Neuronal stem cell (in vitro differentiated cells): ENCODE results near the gene SYNE2.
"Not testable (repeated sequence)": the region's sequence is repeated elsewhere in the genome, so short reads cannot be mapped to it uniquely, and the experiment has no call there.

Source experiments
- DNase-seq: peaks from one replicate; pipeline ENCODE4 v3.0.0-alpha.2; 2013; ENCODE audit warnings: low spot score
- H2AFZ ChIP-seq: one replicate; pipeline ENCODE4 v1.6.1; 2013; ENCODE audit warnings: mild to moderate bottlenecking, low read length, inconsistent platforms
- H2AK5ac ChIP-seq: 2 replicates; pipeline ENCODE4 v1.6.1; 2013; ENCODE audit warnings: low read depth, mild to moderate bottlenecking, inconsistent platforms, low read length, moderate library complexity, mixed read lengths
- H2BK120ac ChIP-seq: 2 replicates; pipeline ENCODE4 v1.6.1; 2013; ENCODE audit warnings: low read depth, mild to moderate bottlenecking, inconsistent platforms, low read length, moderate library complexity, mixed read lengths
- H2BK12ac ChIP-seq: one replicate; pipeline ENCODE4 v1.6.1; 2013; ENCODE audit warnings: low read length, inconsistent platforms
- H2BK15ac ChIP-seq: 2 replicates; pipeline ENCODE4 v1.6.1; 2013; ENCODE audit warnings: mild to moderate bottlenecking, low read length, inconsistent platforms, mixed read lengths
- H2BK5ac ChIP-seq: one replicate; pipeline ENCODE4 v1.6.1; 2013; ENCODE audit warnings: inconsistent platforms, mild to moderate bottlenecking, low read length, moderate library complexity
- H3K14ac ChIP-seq: one replicate; pipeline ENCODE4 v1.6.1; 2013; ENCODE audit warnings: low read length, inconsistent platforms
- H3K18ac ChIP-seq: 2 replicates; pipeline ENCODE4 v1.6.1; 2013; ENCODE audit warnings: low read length, inconsistent platforms
- H3K23ac ChIP-seq: 2 replicates; pipeline ENCODE4 v1.6.1; 2013; ENCODE audit warnings: low read depth, mild to moderate bottlenecking, mixed read lengths, low read length, inconsistent platforms; ENCODE audit not compliant: poor library complexity
- H3K27ac ChIP-seq: replicated peaks from 3 replicates; pipeline ENCODE4 v1.5.1; 2013; ENCODE audit warnings: low read length, inconsistent platforms
- H3K27me3 ChIP-seq, 3 experiments: 2 replicates each; pipeline ENCODE4 v1.6.1; 2013; ENCODE audit warnings: low read length in 3 of 3, mild to moderate bottlenecking in 2 of 3, inconsistent platforms in 1 of 3, low read depth in 1 of 3, mixed read lengths in 1 of 3, moderate library complexity in 1 of 3; ENCODE audit not compliant: control insufficient read depth in 3 of 3, insufficient read depth in 3 of 3
- H3K36me3 ChIP-seq, 2 donors: replicated peaks in 1 of 2; 2 replicates each; pipeline ENCODE4 v1.6.1; 2013; ENCODE audit warnings: low read length in 2 of 2; ENCODE audit not compliant: control insufficient read depth in 2 of 2, insufficient read depth in 2 of 2
- H3K4ac ChIP-seq: 2 replicates; pipeline ENCODE4 v1.6.1; 2013; ENCODE audit warnings: inconsistent platforms, mild to moderate bottlenecking, low read length, moderate library complexity
- H3K4me1 ChIP-seq, 2 donors: 1 replicate in 1 of 2; 2 replicates in 1 of 2; pipeline ENCODE4 v1.6.1; 2013; ENCODE audit warnings: low read length in 2 of 2, low read depth in 1 of 2; ENCODE audit not compliant: control insufficient read depth in 2 of 2, insufficient read depth in 1 of 2
- H3K4me2 ChIP-seq: one replicate; pipeline ENCODE4 v1.6.1; 2013; ENCODE audit warnings: mild to moderate bottlenecking, low read length, inconsistent platforms; ENCODE audit not compliant: insufficient read depth, poor library complexity, severe bottlenecking
- H3K4me3 ChIP-seq, 2 donors: 2 replicates each; pipeline ENCODE4 v1.5.1; 2013; ENCODE audit warnings: low read length in 2 of 2, mild to moderate bottlenecking in 2 of 2, inconsistent platforms in 1 of 2, moderate library complexity in 1 of 2
- H3K79me1 ChIP-seq: one replicate; pipeline ENCODE4 v1.6.1; 2013; ENCODE audit warnings: low read depth, mild to moderate bottlenecking, inconsistent platforms, low read length, moderate library complexity
- H3K9ac ChIP-seq: one replicate; pipeline ENCODE4 v1.6.1; 2013; ENCODE audit warnings: mild to moderate bottlenecking, low read depth, low read length, inconsistent platforms; ENCODE audit not compliant: poor library complexity
- H3K9me3 ChIP-seq, 2 donors: replicated peaks in 1 of 2; 2 replicates each; pipeline versions ENCODE3 to v1.6.1; 2013; ENCODE audit warnings: low read length in 2 of 2, mild to moderate bottlenecking in 2 of 2, inconsistent platforms in 1 of 2, low read depth in 1 of 2, mixed read lengths in 1 of 2, moderate library complexity in 1 of 2; ENCODE audit not compliant: control insufficient read depth in 2 of 2, insufficient read depth in 1 of 2
- H4K8ac ChIP-seq: one replicate; pipeline ENCODE4 v1.6.1; 2013; ENCODE audit warnings: low read depth, mild to moderate bottlenecking, inconsistent platforms, low read length, moderate library complexity
- H4K91ac ChIP-seq: one replicate; pipeline ENCODE4 v1.6.1; 2013; ENCODE audit warnings: low read length, low read depth, mild to moderate bottlenecking, inconsistent platforms; ENCODE audit not compliant: poor library complexity
- WGBS, 2 donors: extraction: QIAGEN DNeasy Blood & Tissue Kit; methylation state at CpG; one replicate each; pipeline ENCODE4 v1.1.7; 2013; ENCODE audit warnings: missing lambda C conversion rate in 2 of 2, mixed read lengths in 1 of 2; ENCODE audit not compliant: insufficient read length in 2 of 2, insufficient replicate concordance in 1 of 2; ENCODE audit errors: extremely low coverage in 2 of 2; 5-methylcytosine and 5-hydroxymethylcytosine counted together

SYNE2 gene

DNA sequence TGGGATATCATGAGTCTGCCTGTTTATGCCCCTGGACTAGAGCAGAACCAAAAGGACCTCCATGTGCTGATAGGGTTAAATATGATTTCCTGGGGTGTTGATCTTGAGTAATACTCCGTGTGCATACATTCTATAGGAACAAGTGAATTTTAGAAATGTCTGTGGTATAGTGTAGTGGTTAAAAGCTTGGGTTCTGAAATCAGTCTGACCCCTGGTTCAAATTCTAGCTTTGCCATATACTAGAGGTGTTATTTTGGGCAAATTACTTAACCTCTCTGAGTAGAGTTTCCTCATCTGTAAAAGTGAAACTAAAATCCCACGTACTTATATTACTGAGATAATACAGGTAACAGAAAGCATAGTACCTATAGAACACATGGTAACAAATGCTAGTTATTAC, 12.0 kb downstream of the SYNE2 start:
- not testable (repeated sequence) for H2BK12ac ChIP-seq, H2BK15ac ChIP-seq, H3K4ac ChIP-seq, H3K18ac ChIP-seq, H3K27ac ChIP-seq, H3K36me3 ChIP-seq, H3K14ac ChIP-seq, H4K8ac ChIP-seq, H3K27me3 ChIP-seq, H4K91ac ChIP-seq, H3K4me3 ChIP-seq, H3K4me2 ChIP-seq, H3K9me3 ChIP-seq, H3K23ac ChIP-seq, H3K9ac ChIP-seq, H2BK120ac ChIP-seq, H2BK5ac ChIP-seq, H3K4me1 ChIP-seq, DNase-seq, H2AFZ ChIP-seq, H2AK5ac ChIP-seq, H3K79me1 ChIP-seq
- WGBS, 2 donors, result no CpG with 5 or more reads among the region's 2 CpGs

DNA sequence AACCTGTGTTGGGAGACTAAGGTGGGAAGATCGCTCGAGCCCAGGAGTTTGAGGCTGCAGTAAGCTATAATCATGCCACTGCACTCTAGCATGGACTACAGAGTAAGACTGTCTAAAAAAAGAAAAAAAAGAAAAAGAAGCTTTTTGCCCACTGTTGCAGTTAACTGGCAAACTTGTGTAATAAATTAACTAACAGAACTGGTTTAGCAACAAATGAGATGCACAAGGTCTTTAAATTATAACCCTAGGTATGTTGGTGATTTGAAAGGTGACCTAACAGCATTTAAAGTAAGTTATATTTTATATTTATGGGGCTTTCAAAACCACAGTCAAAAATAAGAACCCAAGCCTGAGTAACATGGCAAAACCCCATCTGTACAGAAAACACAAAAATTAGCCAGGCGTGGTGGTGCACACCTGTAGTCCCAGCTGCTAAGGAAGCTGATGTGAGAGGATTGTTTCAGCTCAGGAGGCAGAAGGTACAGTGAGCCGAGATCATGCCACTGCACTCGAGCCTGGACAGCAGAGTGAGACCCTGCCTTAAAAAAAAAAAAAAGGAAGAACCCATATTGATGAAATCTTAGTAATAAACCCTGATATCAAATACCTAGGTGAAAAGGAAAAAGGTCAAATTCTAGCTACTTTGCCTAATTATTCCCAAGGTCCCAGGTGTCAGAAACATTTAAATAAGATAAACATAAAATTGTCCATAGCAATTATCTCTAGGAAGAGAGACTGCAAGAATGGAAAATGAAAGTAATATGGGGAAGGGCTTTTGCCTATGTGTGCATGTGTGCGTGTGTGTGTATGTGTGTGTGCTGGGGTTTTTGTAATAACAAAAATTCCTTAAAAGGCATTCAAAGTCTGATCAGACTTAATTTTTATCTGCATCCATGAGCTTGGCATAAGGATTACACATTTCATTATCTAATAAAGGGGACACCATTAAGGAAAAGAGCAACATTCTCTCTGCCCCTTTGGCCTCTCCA, 15.4 kb downstream of the SYNE2 start:
- Histone ChIP-seq H3K36me3 (peaks cover 0 to 5% of the 10 kb centered on the region in 2 donors), H2AFZ (no peak overlapping the region), H2BK5ac (no peak overlapping the region), H4K8ac (no peak overlapping the region), H3K18ac (no peak overlapping the region), H3K9me3 (no peaks in the 10 kb centered on the region), H3K27ac (no peak overlapping the region), H2BK15ac (no peak overlapping the region), H3K4me2 (no peak overlapping the region), H3K9ac (no peak overlapping the region), H3K4me3 (no peak overlapping the region), H3K4me1 (no peaks in the 10 kb centered on the region), H2BK12ac (no peak overlapping the region), H4K91ac (no peak overlapping the region), H3K27me3 (no peaks in the 10 kb centered on the region), H3K23ac (no peak overlapping the region), H3K14ac (no peak overlapping the region), H2BK120ac (no peak overlapping the region), H2AK5ac (no peak overlapping the region), H3K79me1 (no peaks in the 10 kb centered on the region), H3K4ac (no peak overlapping the region)
- whole genome bisulfite sequencing, 2 donors, result no CpG with 5 or more reads among the region's 6 CpGs
- no peak for DNase-seq

DNA sequence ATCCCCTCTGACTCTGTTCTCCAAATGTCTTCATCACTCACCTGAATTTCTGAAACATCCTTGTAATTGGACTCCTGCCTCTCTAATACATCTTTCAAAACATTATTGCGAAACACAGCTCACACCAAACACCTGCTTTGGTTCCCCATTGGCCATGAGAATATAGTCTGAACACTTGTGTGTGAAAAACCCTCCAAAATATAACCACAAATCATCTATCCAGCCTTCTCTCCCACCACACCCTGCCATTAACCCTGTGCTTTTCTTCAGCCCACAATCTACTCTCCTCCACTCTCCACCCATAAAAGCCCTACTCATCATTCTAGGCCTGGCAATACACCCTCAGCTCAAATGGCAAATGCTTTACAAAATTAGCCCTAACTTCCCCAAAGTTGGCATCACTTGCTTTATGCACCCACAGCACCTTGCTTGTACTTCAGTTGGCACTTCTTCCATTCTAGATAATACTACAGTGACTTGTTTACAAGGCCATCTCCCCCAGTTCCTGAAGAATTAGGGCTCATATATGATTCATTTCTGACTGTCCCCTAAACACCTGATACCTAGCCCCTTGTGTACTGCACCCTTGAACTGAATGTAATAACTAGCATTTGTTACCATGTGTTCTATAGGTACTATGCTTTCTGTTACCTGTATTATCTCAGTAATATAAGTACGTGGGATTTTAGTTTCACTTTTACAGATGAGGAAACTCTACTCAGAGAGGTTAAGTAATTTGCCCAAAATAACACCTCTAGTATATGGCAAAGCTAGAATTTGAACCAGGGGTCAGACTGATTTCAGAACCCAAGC, 17.3 kb downstream of the SYNE2 start:
- not testable (repeated sequence) for H3K27me3 ChIP-seq, H2BK120ac ChIP-seq

DNA sequence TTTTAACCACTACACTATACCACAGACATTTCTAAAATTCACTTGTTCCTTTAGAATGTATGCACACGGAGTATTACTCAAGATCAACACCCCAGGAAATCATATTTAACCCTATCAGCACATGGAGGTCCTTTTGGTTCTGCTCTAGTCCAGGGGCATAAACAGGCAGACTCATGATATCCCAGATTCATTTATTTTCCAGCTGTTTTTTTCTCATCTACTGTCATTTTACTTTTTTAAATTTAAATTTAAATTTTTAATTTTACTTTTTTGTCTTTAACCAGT, 17.9 kb downstream of the SYNE2 start:
- H2AK5ac ChIP-seq, H3K9me3 ChIP-seq, H3K23ac ChIP-seq, H3K14ac ChIP-seq, H2BK5ac ChIP-seq, DNase-seq, H2AFZ ChIP-seq, H2BK12ac ChIP-seq, H3K79me1 ChIP-seq, H3K4me1 ChIP-seq, H3K27ac ChIP-seq, H4K91ac ChIP-seq, H3K4me3 ChIP-seq, H3K18ac ChIP-seq, H3K4ac ChIP-seq, H4K8ac ChIP-seq, H3K27me3 ChIP-seq, H2BK120ac ChIP-seq, H3K9ac ChIP-seq, H2BK15ac ChIP-seq, H3K4me2 ChIP-seq: not testable (repeated sequence)
- peaks cover 0 to 12% of the 10 kb centered on the region in 2 donors for H3K36me3 ChIP-seq
- WGBS, 2 donors, result no CpG with 5 or more reads among the region's 1 CpG

More for the DNA sequence above, 17.3 kb downstream of the SYNE2 start:
- not testable (repeated sequence) for H3K23ac ChIP-seq, H3K4me1 ChIP-seq, H2AFZ ChIP-seq, H3K4me3 ChIP-seq, H4K91ac ChIP-seq, H3K9ac ChIP-seq, H2BK12ac ChIP-seq, H2BK15ac ChIP-seq, H3K9me3 ChIP-seq, H2AK5ac ChIP-seq, H2BK5ac ChIP-seq, H4K8ac ChIP-seq, H3K27ac ChIP-seq, DNase-seq, H3K36me3 ChIP-seq, H3K14ac ChIP-seq, H3K4me2 ChIP-seq, H3K18ac ChIP-seq, H3K79me1 ChIP-seq, H3K4ac ChIP-seq
- WGBS, 2 donors, result no CpG with 5 or more reads among the region's 2 CpGs
